Activated gamma-delta T cell treated with anti-CD3 and anti-CD28 coated beads, Interleukin-2, amount 50 U/mL, for 16 hours (primary cell): Measurements from ENCODE around the gene PCP2.
A peak's percentile ranks its signal among the peaks of the same experiment; 100 is the strongest.

Experiments
- DNase-seq: peaks from one replicate; pipeline ENCODE4 v3.0.0-alpha.2; 2020; ENCODE audit warnings: low read depth

PCP2 gene

DNA sequence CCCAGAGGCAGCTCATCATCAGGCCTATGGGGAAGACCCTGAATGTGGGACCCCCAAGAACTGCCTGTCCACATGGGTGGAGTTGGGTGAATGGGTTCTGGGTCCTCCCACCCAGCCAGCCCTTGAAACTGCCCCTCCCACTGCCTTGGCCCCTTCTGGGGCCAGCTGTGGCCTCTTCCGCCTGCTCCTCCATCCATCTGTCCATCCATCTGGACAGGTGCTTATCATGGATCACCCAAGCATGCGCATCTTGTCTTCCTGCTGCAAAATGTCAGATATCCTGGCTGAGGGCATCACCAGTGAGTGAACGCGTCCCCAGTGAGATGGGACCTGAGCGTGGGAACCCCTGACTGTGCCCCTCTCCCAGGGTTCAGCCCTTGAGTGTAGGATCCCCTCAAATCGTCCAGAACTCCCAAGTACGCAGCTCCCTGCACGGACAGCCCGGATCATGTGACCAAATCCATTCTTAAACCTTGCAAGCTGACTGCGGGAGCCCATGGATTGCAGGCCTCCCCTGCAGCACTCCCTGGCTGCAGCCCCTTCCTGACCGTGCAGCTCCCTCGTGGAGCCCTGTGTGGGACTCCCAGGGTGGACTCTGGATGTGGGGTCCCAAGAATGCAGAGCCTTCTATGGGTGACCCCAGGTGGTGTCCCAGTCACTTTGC lies 5.4 kb upstream of the PCP2 start:
- DNase-seq = no peak

DNA sequence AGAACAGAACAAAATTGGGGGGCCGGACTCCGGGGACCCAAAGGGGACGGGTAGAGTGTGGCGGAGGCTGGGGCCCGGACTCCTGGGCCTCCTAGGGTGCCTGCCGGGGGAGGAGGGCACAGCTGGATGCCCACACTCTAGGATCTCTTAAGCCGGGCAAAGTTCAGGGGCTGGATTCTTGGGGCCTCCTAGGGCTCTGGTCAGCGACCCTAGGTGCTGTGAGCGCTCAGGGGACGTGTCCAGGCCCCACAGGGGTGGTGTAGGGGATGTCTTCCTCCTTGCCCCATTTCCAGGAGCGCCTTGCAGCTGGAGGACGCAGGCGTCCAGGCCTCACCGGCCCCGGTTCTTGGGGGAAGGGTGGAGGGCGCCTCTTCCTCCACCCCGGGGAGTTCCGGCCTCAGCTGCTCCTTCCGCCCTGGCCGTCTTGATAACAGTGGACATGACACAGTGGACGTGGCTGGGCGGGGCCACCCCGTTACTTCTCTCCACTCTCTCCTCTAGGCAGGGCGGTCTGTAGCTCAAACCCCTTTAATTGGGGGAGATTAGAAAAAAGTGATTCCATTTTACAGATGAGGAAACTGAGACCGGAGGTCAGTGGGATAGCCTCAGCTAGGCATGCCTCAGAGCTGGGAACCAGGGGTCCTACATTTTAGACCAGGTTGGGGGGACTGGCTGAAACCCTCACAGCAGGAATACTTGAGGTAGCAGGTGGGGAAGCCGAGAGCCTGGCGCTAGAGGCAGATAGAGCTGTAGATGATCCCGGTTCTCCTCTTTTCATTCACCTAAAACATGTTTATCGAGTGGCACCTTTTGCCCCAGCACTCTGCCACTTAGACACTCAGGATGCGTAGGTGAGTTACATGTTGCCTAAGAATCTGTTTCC lies 4.1 kb upstream of the PCP2 start:
- no peak for DNase-seq

DNA sequence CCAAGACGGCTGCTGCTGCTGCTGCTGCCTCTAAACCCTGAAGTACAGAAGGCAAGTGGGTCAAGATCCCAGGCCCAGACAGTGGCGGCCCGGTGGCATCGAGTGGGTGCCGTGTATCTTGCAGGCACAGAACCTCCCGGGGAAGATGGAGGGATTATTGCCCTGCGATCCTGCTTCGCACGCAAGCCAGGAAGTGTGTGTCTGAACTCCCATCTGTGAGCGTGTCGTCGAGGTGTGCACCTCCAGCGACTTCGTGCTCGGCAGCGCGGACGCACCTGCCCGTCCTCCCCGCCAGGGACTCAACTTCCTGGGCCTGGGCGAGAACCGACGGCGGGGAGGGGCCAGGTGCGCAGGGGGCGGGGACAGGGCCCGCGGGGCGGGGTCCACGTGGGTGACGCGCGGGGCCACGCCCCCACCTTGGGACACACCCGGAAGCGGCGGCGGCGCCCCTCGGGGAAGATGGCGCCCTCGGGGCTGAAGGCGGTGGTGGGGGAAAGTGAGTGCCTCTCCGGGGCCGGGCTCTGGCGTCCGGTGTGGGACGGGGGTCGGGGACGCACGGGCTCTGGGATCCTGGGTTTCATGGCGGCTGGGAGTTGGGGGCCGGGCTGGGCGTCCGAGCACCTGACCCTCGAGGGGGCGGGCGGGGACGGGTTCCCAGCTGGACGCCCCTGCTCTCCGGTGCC lies 3.3 kb upstream of the PCP2 start, which contains the start of gene STXBP2:
Gene STXBP2 (plus strand): TSS at position 420 of the 683 bp plus-strand sequence. CDS start 40 bp downstream, at position 460.
- DNase-seq = peak; percentile 92

DNA sequence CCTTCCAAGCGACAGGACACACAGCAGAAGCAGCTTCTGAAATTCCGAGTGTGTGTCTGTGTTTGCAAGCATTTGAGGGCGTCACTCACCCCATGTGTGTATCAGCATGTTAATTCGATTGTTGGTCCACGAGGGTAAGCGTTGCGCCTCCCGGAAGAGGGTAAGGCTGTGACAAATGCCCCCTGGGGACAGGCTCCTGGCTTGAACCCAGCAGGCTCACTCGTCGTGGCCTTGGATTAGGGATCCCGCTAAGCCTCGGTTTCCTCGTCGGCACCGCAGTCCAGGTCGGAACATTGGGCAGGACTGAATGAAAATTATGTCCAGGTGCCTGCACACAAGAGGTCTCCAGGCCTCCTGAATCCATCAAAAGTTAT lies 2.8 kb upstream of the PCP2 start:
- no peak for DNase-seq

DNA sequence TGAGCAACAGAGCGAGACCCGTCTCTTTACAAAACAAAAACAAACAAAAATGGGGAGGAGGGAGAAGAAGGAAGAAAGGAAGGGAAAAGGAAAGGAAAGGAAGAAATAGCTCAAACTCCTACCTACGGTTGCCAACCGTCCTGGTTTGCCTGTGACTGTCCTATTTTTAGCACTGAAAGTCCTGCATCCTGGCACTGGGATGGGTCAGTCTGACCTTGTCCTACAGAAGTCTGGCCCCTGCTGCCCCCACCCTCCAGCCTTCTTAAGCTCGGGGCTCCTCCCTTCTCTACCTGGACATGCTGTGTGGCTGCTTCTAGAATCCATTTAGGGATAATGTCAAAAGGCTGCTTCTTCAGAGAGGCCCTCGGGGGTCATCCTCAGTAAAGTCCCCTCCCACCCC lies 2.2 kb upstream of the PCP2 start:
- no peak for DNase-seq

DNA sequence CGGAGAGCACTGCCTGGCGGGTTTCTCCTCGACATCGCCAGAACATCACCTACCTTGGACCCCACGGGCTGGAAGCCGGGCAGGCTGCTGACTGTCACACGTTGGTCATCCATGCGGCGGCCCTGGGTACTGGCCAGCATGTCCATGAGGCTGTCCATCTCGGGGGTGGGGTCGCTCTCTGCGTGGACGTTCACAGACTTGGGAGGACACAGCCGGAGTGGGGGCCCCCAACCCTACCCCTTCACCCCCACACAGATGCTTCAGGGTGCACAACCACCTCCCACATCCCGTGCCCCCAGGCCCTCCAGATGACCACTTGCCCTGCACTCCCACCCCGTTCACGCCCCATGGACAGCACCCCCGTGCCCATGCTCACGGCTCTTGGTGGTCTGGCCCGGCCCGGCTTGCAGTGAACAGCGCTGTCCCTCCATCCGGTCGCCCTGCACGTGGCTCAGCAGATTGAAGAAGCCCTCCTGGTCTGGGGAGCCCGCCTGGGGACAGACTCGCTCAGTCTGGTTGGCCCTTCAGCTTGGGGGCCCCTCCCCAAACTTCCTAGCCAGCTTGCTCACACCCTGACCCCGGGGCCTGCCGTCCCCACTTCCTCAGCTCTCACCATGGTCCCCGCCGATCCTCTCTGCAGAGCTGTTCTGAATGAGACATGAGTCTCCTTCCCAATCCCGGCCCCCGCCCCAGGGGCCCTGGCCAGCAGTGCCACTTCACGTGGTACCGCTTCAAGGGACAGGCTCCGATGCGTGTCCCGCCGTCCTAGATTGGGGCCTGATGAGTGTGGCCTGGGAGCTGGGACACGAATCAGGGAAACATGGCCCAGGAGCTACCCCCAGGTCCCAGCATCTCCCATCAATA lies 947 bp downstream of the PCP2 start:
- no peak for DNase-seq

DNA sequence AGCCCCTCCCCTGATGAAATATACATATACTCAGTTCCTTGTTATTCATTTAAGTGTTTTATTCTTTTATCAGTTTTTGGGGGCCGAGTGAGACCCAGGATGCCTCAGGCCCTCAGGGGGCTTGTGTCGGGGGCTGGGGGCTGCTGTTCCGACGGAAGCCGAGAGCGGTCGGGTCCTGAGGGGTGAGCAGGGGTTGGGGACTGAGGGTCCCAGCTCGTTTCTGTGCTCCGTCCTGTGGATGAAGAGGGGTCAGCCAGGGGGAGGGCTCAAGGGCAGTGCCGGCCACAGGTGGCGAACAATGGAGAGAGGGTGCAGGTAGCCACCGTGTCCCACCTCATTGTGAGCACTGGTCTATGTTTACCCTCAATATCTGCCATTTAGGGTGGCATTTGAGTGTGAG lies 1.9 kb downstream of the PCP2 start:
- DNase-seq = no peak

DNA sequence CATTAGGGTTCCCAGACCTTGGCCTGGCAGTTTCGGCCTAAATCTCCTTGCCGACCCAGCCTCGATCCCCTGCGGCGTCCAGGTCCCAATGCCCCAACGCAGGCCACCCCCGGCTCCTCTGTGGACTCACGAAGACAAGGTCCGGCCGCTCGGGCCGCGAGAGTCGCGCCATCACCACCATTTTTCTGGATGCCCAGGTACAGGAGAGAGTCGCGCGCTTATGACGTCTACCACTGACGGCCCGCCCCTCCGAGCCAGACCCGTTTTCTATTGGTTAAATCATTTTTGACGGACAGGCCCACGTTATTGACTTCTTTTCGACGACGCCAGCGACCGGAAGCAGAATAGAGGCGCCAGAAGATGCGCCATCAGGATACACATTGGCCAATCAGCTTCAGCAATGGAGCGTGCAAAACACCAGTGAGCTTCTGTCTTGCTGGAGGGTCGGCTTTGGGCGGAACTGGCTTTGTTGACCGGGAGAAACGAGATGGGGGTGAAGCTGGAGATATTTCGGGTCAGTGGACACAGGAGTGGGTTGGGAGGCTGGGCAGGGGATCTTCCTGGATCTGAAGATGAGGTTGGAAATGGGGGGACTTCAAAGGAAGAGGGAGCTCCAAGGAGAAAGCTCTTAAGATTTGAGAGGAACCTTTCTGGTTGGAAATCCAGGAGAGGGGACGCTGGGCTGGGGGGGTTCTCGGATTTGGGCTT lies 4.0 kb downstream of the PCP2 start, which contains the start of the genes PET100 and XAB2:
Gene PET100 (plus strand): TSS at position 447 of the 708 bp plus-strand sequence. CDS start 41 bp downstream, at position 488.
Gene XAB2 (minus strand): TSS at position 199 of the 708 bp plus-strand sequence. CDS start 18 bp downstream, at position 181.
- peak; percentile 91 for DNase-seq

DNA sequence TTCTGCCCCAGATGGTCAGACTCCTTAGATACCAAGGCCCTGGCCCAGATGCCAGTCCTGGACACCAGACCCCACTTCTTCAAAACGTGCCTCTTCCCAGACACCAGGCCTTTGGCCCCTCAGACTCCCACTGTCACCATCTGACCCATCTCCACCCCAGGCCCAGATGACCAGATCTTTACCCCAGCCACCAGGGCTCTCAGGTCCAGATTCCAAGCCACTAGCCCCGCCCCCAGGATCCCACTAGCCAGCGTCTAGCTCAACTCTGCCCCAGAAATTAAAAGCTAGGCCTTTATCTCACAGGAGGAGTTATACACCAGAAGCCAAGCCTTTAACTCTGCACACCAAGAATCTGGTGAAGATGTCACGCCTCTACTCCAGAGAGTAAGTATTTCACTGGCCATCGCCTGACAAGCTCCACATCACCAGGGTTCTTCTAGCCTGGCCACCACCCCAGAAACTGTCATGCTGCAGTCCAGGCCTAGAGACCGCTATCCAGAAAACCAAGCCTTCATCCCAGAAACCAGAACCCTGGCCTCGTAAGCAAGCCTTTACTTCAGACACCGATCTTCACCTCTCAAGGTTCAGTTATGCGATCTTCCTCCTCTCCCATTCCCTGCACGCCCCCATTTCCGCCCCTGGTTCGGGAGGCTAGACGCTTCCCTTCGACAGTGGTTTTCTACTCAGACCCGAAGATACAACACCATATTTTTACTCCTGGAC lies 4.8 kb downstream of the PCP2 start:
- DNase-seq = no peak

DNA sequence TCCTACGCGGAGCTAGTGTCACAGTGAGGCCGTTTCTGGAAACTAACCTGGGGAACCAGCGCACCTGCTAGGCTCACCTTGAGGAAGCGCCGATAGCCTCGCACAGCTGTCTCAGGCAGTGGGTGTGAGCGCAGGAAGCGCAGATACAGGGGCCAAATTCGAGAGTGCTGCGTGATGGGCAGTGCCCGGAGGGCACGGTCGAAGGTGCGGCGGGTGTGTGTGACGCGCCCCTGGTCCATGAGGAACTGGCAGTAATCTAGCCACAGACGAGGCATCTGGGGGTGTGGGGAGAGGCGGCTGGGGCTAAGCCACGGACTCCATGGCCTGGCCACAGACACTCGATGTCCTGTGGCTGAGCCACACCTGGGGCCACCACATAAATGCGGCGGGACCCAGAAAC lies 6.4 kb downstream of the PCP2 start:
- no peak for DNase-seq

DNA sequence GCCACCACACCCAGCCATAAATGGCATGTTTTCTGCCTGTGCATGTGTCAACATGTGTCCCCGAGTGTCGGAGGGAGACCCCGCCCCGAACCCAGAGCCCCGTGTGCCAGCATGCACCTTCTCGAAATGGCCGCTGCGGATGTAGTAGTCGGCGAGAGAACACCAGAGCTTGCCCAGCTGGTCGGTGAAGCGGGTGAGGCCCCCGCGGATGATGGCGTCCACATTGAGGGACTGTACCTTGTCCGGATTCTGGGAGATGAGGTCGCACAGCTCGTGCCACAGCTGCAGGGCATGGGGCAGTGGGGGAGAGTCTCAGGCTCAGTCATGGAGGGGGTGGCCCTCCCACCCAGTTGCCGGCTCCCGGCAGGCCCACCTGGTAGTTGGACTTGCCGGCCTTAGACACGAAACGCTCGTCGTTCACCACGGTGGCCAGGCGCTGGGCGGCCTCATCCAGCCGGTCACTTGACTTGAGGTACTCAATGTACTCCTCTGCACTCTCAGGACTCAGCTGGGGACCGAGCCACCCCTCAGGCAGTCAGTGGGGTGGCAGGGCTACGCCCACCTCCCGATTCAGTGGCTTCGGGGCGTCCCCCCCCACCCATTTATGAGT lies 7.7 kb downstream of the PCP2 start:
- DNase-seq = no peak

DNA sequence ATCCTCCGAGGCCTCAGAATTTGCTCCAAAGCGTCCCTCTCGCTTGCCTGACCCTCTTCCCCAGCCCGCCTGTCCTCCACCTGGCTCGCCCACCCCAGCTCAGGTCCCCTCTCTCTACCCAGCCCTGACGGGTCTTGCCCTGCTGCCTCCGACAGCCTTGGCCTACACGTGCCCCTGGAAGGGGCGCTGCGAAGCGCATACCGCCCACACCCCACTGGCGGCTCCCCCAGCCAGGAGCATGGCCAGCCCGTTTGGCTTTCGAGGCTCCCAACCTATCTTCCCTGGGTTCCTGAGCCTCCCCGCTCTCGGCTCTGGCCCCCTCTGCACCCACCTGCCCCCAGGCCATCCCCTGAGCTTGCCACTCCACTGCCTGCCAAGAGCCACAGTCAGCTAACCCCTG lies 8.7 kb downstream of the PCP2 start:
- DNase-seq = no peak

DNA sequence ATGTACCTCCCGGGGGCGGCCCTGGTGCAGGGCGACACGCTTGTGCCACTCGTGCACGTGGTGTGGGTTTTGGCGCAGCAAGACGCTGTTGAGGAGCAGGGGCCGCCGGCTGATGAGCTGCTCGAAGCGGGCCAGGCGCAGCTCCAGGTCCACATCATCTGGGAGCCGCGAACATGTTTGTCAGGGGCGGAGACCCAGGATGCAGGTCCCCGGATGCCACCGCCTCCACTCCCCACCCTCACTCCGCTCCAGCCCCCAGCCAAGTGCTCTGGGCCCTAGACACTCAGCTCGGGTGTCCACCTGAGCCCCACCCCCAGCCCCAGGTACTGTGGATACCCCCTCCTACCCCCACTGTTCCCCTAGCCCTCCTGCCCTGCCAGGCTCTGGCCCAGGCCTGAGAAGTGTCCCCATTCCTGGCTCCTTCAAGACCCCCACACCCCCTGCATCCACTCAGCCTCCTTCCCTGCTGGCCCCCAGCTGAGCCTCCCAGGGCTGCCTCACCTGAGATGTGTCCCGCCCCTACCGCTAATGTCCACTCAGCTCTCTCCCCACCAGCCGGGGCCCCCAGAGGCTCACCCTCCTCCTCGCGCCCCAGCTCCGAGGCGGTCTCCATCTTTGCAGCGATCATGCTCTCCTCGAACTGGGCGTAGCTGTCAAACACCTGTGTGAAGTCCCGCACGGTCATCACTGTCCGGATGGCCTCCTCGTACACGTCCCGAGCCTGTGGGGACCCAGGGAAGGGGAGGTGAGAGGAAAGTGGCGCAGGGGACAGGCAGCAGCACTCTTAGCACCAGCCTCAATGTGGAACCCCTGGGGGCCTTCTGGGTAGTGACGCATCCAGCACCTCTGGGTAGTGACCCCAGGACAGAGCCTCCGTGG lies 9.6 kb downstream of the PCP2 start:
- DNase-seq = no peak

DNA sequence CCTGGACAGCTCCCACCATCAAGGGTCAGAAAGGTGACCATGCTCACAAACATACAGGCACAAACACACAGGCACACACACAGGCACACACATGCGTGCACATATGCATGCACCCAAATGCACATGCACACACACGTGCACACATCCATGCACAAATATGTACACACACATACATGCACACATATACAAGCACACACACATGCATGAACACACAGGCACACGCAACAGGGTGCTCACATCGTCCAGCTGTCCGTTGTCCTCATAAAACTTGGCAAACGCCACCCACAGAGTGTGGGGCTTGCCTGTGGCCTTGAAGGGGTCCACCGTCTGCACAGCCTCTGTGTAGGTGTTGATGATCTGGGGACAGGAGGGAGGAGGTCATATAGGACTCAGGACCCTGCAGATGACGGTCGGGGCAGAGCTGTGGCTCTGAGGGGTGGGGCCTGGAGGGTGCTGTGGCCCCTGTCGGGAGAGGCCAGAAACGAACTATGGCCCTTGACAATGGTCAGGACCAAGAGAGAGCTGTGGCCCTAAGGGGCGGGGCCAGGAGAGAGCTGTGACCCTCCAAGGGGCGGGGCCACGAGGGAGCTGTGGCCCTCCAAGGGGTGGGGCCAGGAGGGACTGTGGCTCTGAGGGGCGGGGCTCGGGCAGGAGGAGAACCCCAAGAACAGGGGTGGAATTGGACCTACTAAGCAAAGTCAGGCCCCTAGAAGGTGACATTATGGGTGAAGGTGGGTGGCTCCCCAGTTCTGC lies 10.4 kb downstream of the PCP2 start:
- no peak for DNase-seq

DNA sequence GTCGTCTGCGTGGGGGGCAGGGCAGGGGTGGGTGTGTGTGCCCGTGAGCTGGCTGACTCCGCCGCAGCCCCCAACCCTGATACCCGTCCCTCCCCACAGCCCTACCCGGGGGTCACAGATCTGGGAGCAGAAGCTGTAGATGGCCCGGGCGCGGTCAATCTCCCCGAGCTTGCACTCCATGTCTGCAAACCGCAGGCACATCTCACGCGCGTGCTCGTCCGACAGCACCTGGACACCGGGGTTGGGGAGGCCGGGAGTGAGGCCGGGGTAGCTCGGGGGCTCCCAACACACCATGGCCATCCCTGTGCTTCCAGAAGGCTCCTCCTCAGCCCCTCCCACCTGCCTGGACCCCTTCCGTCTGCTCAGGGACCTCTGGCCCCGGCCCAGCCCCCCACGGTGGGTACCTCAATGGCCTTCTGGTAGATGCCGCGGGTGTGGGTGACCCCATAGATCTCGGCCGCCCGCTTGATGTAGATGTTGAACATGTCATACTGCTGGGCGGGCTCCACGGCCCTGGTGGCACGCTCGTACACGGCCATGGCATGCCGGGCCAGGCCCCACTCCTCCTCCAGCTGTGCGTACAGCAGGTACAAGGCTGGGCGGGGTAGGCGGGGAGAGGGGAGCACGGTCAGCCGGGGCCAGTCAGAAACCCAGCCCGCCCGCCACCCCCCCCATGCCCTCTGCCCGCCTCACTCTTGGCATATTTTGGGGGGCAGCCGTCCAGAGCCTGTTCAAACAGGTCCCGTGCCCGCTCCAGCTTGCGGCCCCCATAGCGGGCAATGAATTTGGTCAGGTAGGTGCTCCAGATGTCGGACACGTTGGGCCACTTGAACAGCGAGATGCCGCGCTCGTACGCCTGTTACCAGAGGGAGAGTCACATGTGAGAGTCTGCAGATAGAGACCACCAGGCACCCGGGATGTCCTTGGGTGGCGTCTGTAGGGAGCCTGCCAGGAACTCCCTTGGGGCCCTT lies 12.8 kb downstream of the PCP2 start:
- DNase-seq = no peak

DNA sequence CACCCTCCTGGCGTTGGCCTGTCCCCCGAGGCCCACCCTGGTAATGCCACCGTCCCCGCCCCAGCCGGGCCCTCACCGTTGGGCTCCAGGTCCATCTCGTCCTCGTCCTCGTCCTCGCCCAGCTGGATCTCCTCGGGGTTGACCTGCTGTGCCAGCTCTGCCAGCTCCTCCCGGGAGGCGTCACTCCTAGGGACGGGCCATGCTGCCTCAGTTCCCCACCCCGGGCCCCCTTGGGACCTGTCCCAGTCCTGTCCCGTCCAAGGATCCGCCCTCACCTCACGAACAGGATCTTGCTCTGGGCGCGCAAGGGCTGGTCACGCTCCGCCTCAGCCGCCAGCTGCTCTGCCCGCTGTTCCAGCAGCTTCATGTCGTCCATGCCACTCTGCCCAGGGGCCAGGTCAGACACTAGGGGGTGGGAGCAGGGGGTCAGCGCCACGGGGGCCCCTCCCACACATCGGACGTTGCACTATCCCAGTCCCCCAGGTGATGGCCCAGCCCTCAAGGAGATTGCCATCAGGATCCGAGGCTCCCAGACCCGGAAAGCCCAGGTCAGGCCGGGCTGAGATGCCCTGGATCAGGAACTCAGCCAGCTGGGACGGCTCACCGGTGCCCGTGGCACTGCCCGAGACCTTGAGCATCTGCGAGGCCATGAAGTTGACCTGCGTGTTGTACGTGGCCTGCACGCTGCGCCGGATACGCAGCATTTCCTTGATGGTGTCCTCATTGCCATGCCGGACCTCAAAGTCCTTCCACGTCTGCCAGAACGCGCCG lies 13.7 kb downstream of the PCP2 start:
- no peak for DNase-seq
